HG02943 (cell line): ENCODE results near the gene TAOK1.
"Not testable (repeated sequence)": the region's sequence is repeated elsewhere in the genome, so short reads cannot be mapped to it uniquely, and the experiment has no call there.

Source experiments
- ATAC-seq: cut with Tn5 transposase; IDR thresholded peaks from one replicate; pipeline ENCODE4 v1.9.1; 2021; ENCODE audit warnings: mild to moderate bottlenecking, low read depth, moderate library complexity; ENCODE audit not compliant: unreplicated experiment

Gene TAOK1

GRCh38 chr17:29389982-29390850 is at the start of gene TAOK1:
Gene TAOK1 (plus strand): TSS chr17:29390363. CDS start chr17:29451549, 61,186 bp downstream.
- ATAC-seq = peak; percentile 72

GRCh38 chr17:29341726-29342125 is 48.4 kb upstream of the TAOK1 start:
- ATAC-seq = no peak

- no peak for ATAC-seq
Measured at GRCh38 chr17:29342158-29342765, 47.9 kb upstream of the TAOK1 start.

- ATAC-seq = no peak
Measured at GRCh38 chr17:29344201-29344856, 45.8 kb upstream of the TAOK1 start.

GRCh38 chr17:29345066-29345465 is 45.1 kb upstream of the TAOK1 start:
- ATAC-seq = no peak

GRCh38 chr17:29345470-29345869 is 44.7 kb upstream of the TAOK1 start:
- not testable (repeated sequence) for ATAC-seq

- ATAC-seq = no peak
Measured at GRCh38 chr17:29346462-29346861, 43.7 kb upstream of the TAOK1 start.

- no peak for ATAC-seq
Measured at GRCh38 chr17:29347831-29348629, 42.1 kb upstream of the TAOK1 start.

- no peak for ATAC-seq
Measured at GRCh38 chr17:29349409-29349808, 40.8 kb upstream of the TAOK1 start.

- ATAC-seq = no peak
Measured at GRCh38 chr17:29352146-29352545, 38.0 kb upstream of the TAOK1 start.

GRCh38 chr17:29357232-29357631 is 32.9 kb upstream of the TAOK1 start:
- ATAC-seq = no peak

- ATAC-seq = no peak
Measured at GRCh38 chr17:29357821-29358232, 32.3 kb upstream of the TAOK1 start.

GRCh38 chr17:29358416-29358815 is 31.7 kb upstream of the TAOK1 start:
- ATAC-seq = no peak

GRCh38 chr17:29359777-29360176 is 30.4 kb upstream of the TAOK1 start:
- ATAC-seq = no peak

GRCh38 chr17:29363716-29364115 is 26.4 kb upstream of the TAOK1 start:
- no peak for ATAC-seq

- no peak for ATAC-seq
Measured at GRCh38 chr17:29364691-29365090, 25.5 kb upstream of the TAOK1 start.

GRCh38 chr17:29368161-29368560 is 22.0 kb upstream of the TAOK1 start:
- ATAC-seq = no peak

- no peak for ATAC-seq
Measured at GRCh38 chr17:29368926-29369325, 21.2 kb upstream of the TAOK1 start.

- ATAC-seq = peak; percentile 69
Measured at GRCh38 chr17:29369831-29370735, 20.1 kb upstream of the TAOK1 start.
